D341Med (cell line): ENCODE data around the gene GCSAML.

Source experiments
- DNase-seq: peaks from one replicate; pipeline ENCODE4 v3.0.0; 2012; ENCODE audit warnings: low spot score

The GCSAML gene

GRCh38 chr1:247574236-247574635 lies 25.3 kb downstream of the GCSAML start:
- DNase-seq, result no peak

- DNase-seq, result no peak
These were observed 25.7 kb downstream of the GCSAML start for GRCh38 chr1:247574664-247575063.

GRCh38 chr1:247576514-247576913 lies 27.6 kb downstream of the GCSAML start:
- peak; percentile 34 for DNase-seq

- DNase-seq, result no peak
These were observed 30.1 kb downstream of the GCSAML start for GRCh38 chr1:247578946-247579460.

- DNase-seq, result no peak
These were observed 39.1 kb downstream of the GCSAML start, which contains the start of gene OR2G2 for GRCh38 chr1:247588060-247588459. TSS of gene OR2G2 (plus strand) at chr1:247588360. CDS start at chr1:247588360, 0 bp downstream.

GRCh38 chr1:247605286-247605685 lies 56.4 kb downstream of the GCSAML start, which contains the start of gene OR2G3:
TSS of gene OR2G3 (plus strand) at chr1:247605586. CDS start at chr1:247605586, 0 bp downstream.
- DNase-seq, result no peak

- no peak for DNase-seq
These were observed 64.5 kb downstream of the GCSAML start for GRCh38 chr1:247613405-247613804.

GRCh38 chr1:247614625-247615024 lies 65.7 kb downstream of the GCSAML start:
- no peak for DNase-seq
